Fibroblast of skin of right quadriceps (primary cell): Measurements from ENCODE around the gene LAGE3.

ENCODE experiments used
- DNase-seq: peaks from one replicate; pipeline ENCODE4 v3.0.0-alpha.2; 2013

Gene LAGE3

GRCh38 chrX:154478728-154479622, at the start of gene LAGE3:
TSS of gene LAGE3 (minus strand) at chrX:154479281. CDS start at chrX:154478915, 366 bp downstream.
- peak; percentile 83 for DNase-seq

- peak; percentile 70 for DNase-seq
Measured at GRCh38 chrX:154526901-154527675, 48.0 kb upstream of the LAGE3 start.

- no peak for DNase-seq
Measured at GRCh38 chrX:154525606-154526490, 46.8 kb upstream of the LAGE3 start.

GRCh38 chrX:154519389-154519788, 40.3 kb upstream of the LAGE3 start:
- no peak for DNase-seq

GRCh38 chrX:154517101-154517781, 38.2 kb upstream of the LAGE3 start:
- DNase-seq: no peak

DNA sequence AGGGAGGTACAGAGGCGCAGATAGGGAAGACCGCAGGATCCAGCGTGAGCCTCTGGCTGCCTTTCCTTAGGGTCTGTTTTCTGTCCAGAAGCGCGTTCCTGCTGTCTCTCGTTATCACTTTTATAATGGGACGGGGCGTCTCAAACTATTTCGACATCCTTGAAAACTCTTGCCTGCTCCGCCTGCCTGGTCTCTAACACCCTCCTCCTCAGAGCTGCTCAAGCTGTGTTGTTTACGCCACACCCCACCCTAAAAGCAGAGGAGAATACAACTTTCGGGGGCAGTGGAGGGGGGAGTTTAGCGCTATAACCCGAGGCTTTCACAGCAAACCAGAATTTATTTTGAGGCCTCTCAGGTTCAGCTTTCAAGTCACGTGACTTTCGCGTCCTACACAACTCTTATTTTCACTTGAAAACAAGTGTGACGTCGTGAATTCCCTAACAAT, 37.6 kb upstream of the LAGE3 start:
- peak; percentile 48 for DNase-seq

- DNase-seq: peak; percentile 86
Measured at GRCh38 chrX:154515966-154516655, 37.0 kb upstream of the LAGE3 start, which contains the start of gene FAM3A. TSS of gene FAM3A (minus strand) at chrX:154516232. CDS start at chrX:154515772, 460 bp downstream.

- DNase-seq: no peak
Measured at GRCh38 chrX:154515090-154515965, 36.2 kb upstream of the LAGE3 start.

- no peak for DNase-seq
Measured at GRCh38 chrX:154513716-154514115, 34.6 kb upstream of the LAGE3 start.

- DNase-seq: no peak
Measured at GRCh38 chrX:154512879-154513553, 33.9 kb upstream of the LAGE3 start.

DNA sequence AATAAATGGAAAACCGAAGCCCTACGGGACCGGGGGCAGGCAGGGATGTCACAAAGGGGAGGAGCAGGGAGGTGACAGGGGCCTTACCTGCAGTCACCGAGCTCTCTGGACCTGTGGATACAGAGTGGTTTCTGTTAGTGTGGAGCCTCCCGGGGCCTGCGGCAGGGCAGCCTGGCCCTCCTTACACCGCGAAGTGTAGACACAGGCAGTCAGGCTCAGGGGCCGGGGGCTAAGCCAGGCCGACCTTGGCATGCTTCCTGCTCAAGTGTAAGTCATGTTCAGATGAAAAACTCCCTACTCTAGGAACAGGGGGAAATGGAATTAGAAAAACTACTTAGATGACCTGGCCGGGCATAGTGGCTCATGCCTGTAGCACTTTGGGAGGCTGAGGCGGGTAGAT, 32.7 kb upstream of the LAGE3 start:
- DNase-seq: no peak

GRCh38 chrX:154509455-154509854, 30.4 kb upstream of the LAGE3 start:
- no peak for DNase-seq

DNA sequence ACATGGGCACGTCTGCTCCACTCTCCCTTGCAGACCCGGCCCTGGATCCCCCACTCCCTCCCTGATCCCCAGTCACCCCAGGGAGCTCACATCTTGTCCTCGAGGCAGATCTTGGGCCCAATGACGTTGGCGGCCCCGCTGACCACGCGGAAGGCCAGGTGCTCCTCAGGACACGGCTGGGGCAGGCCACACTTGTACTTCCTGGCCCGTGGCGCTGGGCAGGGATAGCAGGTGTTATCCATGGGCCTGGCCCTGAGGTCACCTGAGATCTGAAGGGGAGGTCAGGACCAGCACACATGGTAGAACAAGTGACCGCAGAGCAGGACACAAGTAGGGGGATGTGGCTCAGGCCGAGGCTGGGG, 29.3 kb upstream of the LAGE3 start:
- DNase-seq: no peak

- DNase-seq: no peak
Measured at GRCh38 chrX:154507673-154508383, 28.7 kb upstream of the LAGE3 start.

DNA sequence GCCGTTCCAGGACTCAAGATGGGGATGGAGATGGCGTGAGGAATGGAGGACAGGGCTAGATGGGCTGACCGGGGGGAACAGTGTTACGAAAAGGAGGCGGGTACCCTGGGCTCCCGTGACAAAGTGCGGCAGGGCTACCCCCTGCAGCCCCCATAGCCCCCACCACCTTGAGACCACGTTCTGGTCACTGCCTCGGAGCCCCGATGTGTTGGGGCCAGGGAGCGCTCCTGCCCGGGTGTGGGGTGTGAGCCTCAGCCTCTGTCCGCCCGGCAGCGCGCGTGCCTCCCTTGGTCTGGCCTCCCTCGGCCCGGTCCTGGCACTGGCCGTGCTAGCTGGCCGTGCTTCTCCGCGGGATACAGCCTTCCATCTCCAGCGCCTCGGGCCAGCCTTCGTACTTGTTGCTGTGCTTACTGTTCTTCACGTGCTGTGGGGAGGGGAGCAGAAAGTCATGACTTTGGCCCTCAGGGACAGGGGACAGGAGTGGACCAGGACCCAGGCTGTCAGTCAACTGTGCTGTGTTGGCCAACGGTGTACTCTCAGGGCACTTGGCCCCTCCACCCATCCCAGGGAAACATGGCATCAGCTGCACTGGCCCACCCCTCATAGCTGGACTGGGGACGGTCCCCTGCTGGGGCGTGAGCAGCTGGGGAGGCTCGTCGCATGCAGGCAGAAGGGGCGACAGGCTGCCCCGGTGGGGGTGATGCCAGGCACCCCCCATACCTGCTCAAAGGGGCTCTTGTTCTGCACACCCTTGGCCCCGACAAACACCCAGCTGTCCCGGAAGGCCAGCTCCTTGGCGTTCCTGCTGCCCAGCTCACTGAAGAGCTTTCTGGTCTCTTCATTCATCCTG, 27.6 kb upstream of the LAGE3 start:
- DNase-seq: no peak

- peak; percentile 44 for DNase-seq
Measured at GRCh38 chrX:154505734-154506133, 26.7 kb upstream of the LAGE3 start.

DNA sequence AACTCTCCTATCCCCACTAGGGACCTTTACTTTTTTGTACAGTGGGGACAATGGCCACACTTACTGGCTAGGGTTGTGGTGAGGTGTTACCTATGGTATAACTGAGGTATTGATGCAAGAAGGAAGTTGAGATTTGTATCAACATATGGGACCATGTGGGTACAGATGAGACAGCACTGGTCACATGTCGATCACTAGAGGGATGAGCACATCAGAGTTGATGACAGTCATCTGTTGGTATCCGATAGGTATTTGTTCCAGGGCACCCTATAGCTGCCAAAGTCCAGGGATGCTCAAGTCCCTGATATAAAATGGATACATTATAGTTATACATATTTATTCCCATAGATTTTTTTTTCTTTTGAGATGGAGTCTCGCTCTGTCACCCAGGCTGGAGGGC, 23.9 kb upstream of the LAGE3 start:
- no peak for DNase-seq

GRCh38 chrX:154502098-154502497, 23.0 kb upstream of the LAGE3 start:
- no peak for DNase-seq
